T-helper 9 cell (primary cell): ENCODE measurements around the gene TES.
"Not testable (repeated sequence)": the region's sequence is repeated elsewhere in the genome, so short reads cannot be mapped to it uniquely, and the experiment has no call there.

Experiments used
- DNase-seq: peaks from one replicate; pipeline ENCODE4 v3.0.0-alpha.2; 2020

Gene TES

GRCh38 chr7:116224492-116225098 lies 14.3 kb downstream of the TES start:
- no peak for DNase-seq

GRCh38 chr7:116225860-116226259 lies 15.5 kb downstream of the TES start:
- DNase-seq = no peak

GRCh38 chr7:116226664-116227063 lies 16.3 kb downstream of the TES start:
- DNase-seq = no peak

GRCh38 chr7:116227678-116228239 lies 17.4 kb downstream of the TES start:
- no peak for DNase-seq

GRCh38 chr7:116228241-116228640 lies 17.9 kb downstream of the TES start:
- DNase-seq = no peak

- DNase-seq = no peak
Measured at GRCh38 chr7:116229366-116229765, 19.0 kb downstream of the TES start.

GRCh38 chr7:116230191-116231005 lies 20.1 kb downstream of the TES start:
- DNase-seq = no peak

GRCh38 chr7:116231543-116231942 lies 21.2 kb downstream of the TES start:
- DNase-seq = no peak

- no peak for DNase-seq
Measured at GRCh38 chr7:116231949-116232348, 21.6 kb downstream of the TES start.

GRCh38 chr7:116232350-116232749 lies 22.0 kb downstream of the TES start:
- no peak for DNase-seq

GRCh38 chr7:116232920-116233319 lies 22.6 kb downstream of the TES start:
- no peak for DNase-seq

- no peak for DNase-seq
Measured at GRCh38 chr7:116234517-116235200, 24.3 kb downstream of the TES start.

GRCh38 chr7:116235380-116235779 lies 25.0 kb downstream of the TES start:
- no peak for DNase-seq

- peak; percentile 50 for DNase-seq
Measured at GRCh38 chr7:116236020-116236630, 25.8 kb downstream of the TES start.

- no peak for DNase-seq
Measured at GRCh38 chr7:116239020-116239419, 28.7 kb downstream of the TES start.

- DNase-seq = no peak
Measured at GRCh38 chr7:116239434-116239833, 29.1 kb downstream of the TES start.

- DNase-seq = no peak
Measured at GRCh38 chr7:116240024-116240668, 29.8 kb downstream of the TES start.

- no peak for DNase-seq
Measured at GRCh38 chr7:116241291-116241690, 31.0 kb downstream of the TES start.

- no peak for DNase-seq
Measured at GRCh38 chr7:116242178-116242577, 31.8 kb downstream of the TES start.

- no peak for DNase-seq
Measured at GRCh38 chr7:116242759-116243158, 32.4 kb downstream of the TES start.

- not testable (repeated sequence) for DNase-seq
Measured at GRCh38 chr7:116244803-116245202, 34.5 kb downstream of the TES start.

- DNase-seq = no peak
Measured at GRCh38 chr7:116246357-116246756, 36.0 kb downstream of the TES start.
